Endothelial cell (in vitro differentiated cells): Measurements from ENCODE around the gene IVL. TPM values are rescaled to one million over a fixed set of nuclear protein-coding genes. Genes with fewer than 3 reads are reported as not detected.

ENCODE experiments used
- DNase-seq: peaks from one replicate; pipeline ENCODE4 v3.0.0; 2021; ENCODE audit warnings: low spot score
- H3K27ac Mint-ChIP-seq: one replicate; pipeline ENCODE4 v1.8.0; 2021; ENCODE audit warnings: mixed read lengths, inconsistent platforms; ENCODE audit not compliant: unreplicated experiment
- H3K27me3 Mint-ChIP-seq: one replicate; pipeline ENCODE4 v1.8.0; 2021; ENCODE audit warnings: mild to moderate bottlenecking, moderate library complexity, mixed read lengths, inconsistent platforms; ENCODE audit not compliant: unreplicated experiment
- H3K36me3 Mint-ChIP-seq: one replicate; pipeline ENCODE4 v1.8.0; 2021; ENCODE audit warnings: mild to moderate bottlenecking, low read depth, mixed read lengths, inconsistent platforms; ENCODE audit not compliant: unreplicated experiment
- H3K4me1 Mint-ChIP-seq: one replicate; pipeline ENCODE4 v1.8.0; 2021; ENCODE audit warnings: mild to moderate bottlenecking, mixed read lengths, inconsistent platforms; ENCODE audit not compliant: unreplicated experiment
- H3K4me3 Mint-ChIP-seq: one replicate; pipeline ENCODE4 v1.8.0; 2021; ENCODE audit warnings: mild to moderate bottlenecking, mixed read lengths, inconsistent platforms; ENCODE audit not compliant: unreplicated experiment
- H3K9me3 Mint-ChIP-seq: one replicate; pipeline ENCODE4 v1.8.0; 2021; ENCODE audit warnings: mixed read lengths, inconsistent platforms; ENCODE audit not compliant: unreplicated experiment
- CTCF ChIP-seq: fragments of 200-600 bp; sonication (generic); IDR thresholded peaks from one replicate; pipeline ENCODE4 v1.5.0; 2021; ENCODE audit warnings: antibody characterized with exemption; ENCODE audit not compliant: unreplicated experiment
- total RNA-seq: library from RNA; stranded (reverse); fragmentation: NEBNext Ultra II Directional; extraction: Animal tissue kit (Norgen Biotek cat#: 25700); gene quantifications from one replicate; pipeline ENCODE4 v1.2.1, GENCODE V29; 2021; ENCODE audit not compliant: unreplicated experiment

The IVL gene
- total RNA-seq, 1 donor from 2014 or later, result not detected

- no peak for DNase-seq
- H3K27ac Mint-ChIP-seq, result no peak overlapping the region
- H3K4me3 Mint-ChIP-seq, result no peak overlapping the region
- no peaks in the 10 kb centered on the region for H3K9me3 Mint-ChIP-seq
- no peaks in the 10 kb centered on the region for H3K36me3 Mint-ChIP-seq
- no peaks in the 10 kb centered on the region for H3K4me1 Mint-ChIP-seq
- no peak for TF ChIP-seq CTCF
- H3K27me3 Mint-ChIP-seq, result no peaks in the 10 kb centered on the region
These were observed 46.1 kb downstream of the IVL start for GRCh38 chr1:152954436-152954835.

- Mint-ChIP-seq H3K27me3 (no peaks in the 10 kb centered on the region), H3K4me3 (no peak overlapping the region), H3K9me3 (no peaks in the 10 kb centered on the region), H3K36me3 (no peaks in the 10 kb centered on the region), H3K27ac (no peak overlapping the region), H3K4me1 (no peaks in the 10 kb centered on the region)
- no peak for TF ChIP-seq CTCF
- DNase-seq, result no peak
These were observed 49.2 kb downstream of the IVL start for GRCh38 chr1:152957561-152957960.

GRCh38 chr1:152959273-152959672 lies 50.9 kb downstream of the IVL start:
- Mint-ChIP-seq H3K27ac (no peak overlapping the region), H3K27me3 (peaks cover under 1% of the 10 kb centered on the region), H3K4me1 (no peaks in the 10 kb centered on the region), H3K36me3 (no peaks in the 10 kb centered on the region), H3K4me3 (no peak overlapping the region), H3K9me3 (no peaks in the 10 kb centered on the region)
- DNase-seq, result no peak
- TF ChIP-seq CTCF, result no peak

- H3K27me3 Mint-ChIP-seq, result peaks cover 1% of the 10 kb centered on the region
- no peak overlapping the region for H3K27ac Mint-ChIP-seq
- H3K36me3 Mint-ChIP-seq, result no peaks in the 10 kb centered on the region
- H3K4me3 Mint-ChIP-seq, result no peak overlapping the region
- no peak for DNase-seq
- no peak for TF ChIP-seq CTCF
- no peaks in the 10 kb centered on the region for H3K4me1 Mint-ChIP-seq
- H3K9me3 Mint-ChIP-seq, result no peaks in the 10 kb centered on the region
These were observed 51.6 kb downstream of the IVL start for GRCh38 chr1:152959801-152960451.

GRCh38 chr1:152960452-152961044 lies 52.2 kb downstream of the IVL start:
- H3K4me3 Mint-ChIP-seq, result no peak overlapping the region
- no peaks in the 10 kb centered on the region for H3K9me3 Mint-ChIP-seq
- no peak overlapping the region for H3K27ac Mint-ChIP-seq

More at GRCh38 chr1:152960452-152961044, 52.2 kb downstream of the IVL start:
- no peaks in the 10 kb centered on the region for H3K4me1 Mint-ChIP-seq
- no peak for TF ChIP-seq CTCF
- H3K27me3 Mint-ChIP-seq, result peaks cover 4% of the 10 kb centered on the region
- DNase-seq, result no peak
- no peaks in the 10 kb centered on the region for H3K36me3 Mint-ChIP-seq

Other genes starting within 250 kb of the IVL start
- not detected for gene LCE2D, start 245.2 kb upstream of the IVL start, total RNA-seq
- gene LCE2C, start 233.3 kb upstream of the IVL start, total RNA-seq, result not detected
- not detected for gene LCE2B, start 222.4 kb upstream of the IVL start, total RNA-seq
- gene LCE2A, start 210.2 kb upstream of the IVL start, total RNA-seq, result not detected
- not detected for gene LCE4A, start 200.4 kb upstream of the IVL start, total RNA-seq
- gene KPRP, start 150.5 kb upstream of the IVL start, total RNA-seq, result not detected
- not detected for gene LCE1F, start 133.4 kb upstream of the IVL start, total RNA-seq
- gene LCE1E, start 122.3 kb upstream of the IVL start, total RNA-seq, result not detected
- not detected for gene LCE1D, start 111.8 kb upstream of the IVL start, total RNA-seq
- gene LCE1C, start 101.9 kb upstream of the IVL start, total RNA-seq, result not detected
- gene LCE1B, start 96.6 kb upstream of the IVL start, total RNA-seq, result not detected
- gene LCE1A, start 81.1 kb upstream of the IVL start, total RNA-seq, result not detected
- gene LCE6A, start 65.7 kb upstream of the IVL start, total RNA-seq, result not detected
- not detected for gene LCE7A, start 48.5 kb upstream of the IVL start, total RNA-seq
- gene SMCP, start 30.2 kb upstream of the IVL start, total RNA-seq, result not detected
- gene SPRR5, start 38.7 kb downstream of the IVL start, total RNA-seq, result not detected
- not detected for gene SPRR4, start 62.1 kb downstream of the IVL start, total RNA-seq
- gene SPRR1A, start 75.5 kb downstream of the IVL start, total RNA-seq, result not detected
- gene SPRR3, start 93.2 kb downstream of the IVL start, total RNA-seq, result not detected
- gene SPRR1B, start 122.7 kb downstream of the IVL start, total RNA-seq, result not detected
- gene SPRR2D, start 132.6 kb downstream of the IVL start, total RNA-seq, result not detected
- not detected for gene SPRR2A, start 149.0 kb downstream of the IVL start, total RNA-seq
- gene SPRR2B, start 163.1 kb downstream of the IVL start, total RNA-seq, result not detected
- not detected for gene SPRR2E, start 186.0 kb downstream of the IVL start, total RNA-seq
- gene SPRR2F, start 205.0 kb downstream of the IVL start, total RNA-seq, result not detected
- not detected for gene SPRR2G, start 242.3 kb downstream of the IVL start, total RNA-seq